ENCODE data around the gene PEPD. TPM values are rescaled to one million over a fixed set of nuclear protein-coding genes. Genes with fewer than 3 reads are reported as not detected.

Gene PEPD
- total RNA-seq, 1 experiment from 2014 or later, result 40.5 TPM

GRCh38 chr19:33446330-33447293, 75.0 kb downstream of the PEPD start:
- no peak for DNase-seq (ENCODE audit: low read depth, low spot score)
- no peak overlapping the region for H3K4me3 ChIP-seq (replicated peaks in 1 of 2; ENCODE audit: low read depth in 1 of 2, low read length in 2 of 2)
- H3K36me3 ChIP-seq (ENCODE audit: control insufficient read depth in 1 of 2, insufficient read depth in 2 of 2, low read length in 2 of 2), result no peaks in the 10 kb centered on the region
- ChIA-PET RAD21 (ENCODE audit: low non-redundant PET in 1 of 2, low total read pairs in 2 of 2, uncharacterized antibody in 2 of 2, unreplicated experiment in 2 of 2) (no interaction called here), CTCF (no interaction called here), POLR2A (no interaction called here)
- H3K9me2 ChIP-seq (ENCODE audit: insufficient read depth), result no peaks in the 10 kb centered on the region
- H3K27me3 ChIP-seq (ENCODE audit: insufficient read depth, low read length), result no peaks in the 10 kb centered on the region
- H3K9me3 ChIP-seq (ENCODE audit: control insufficient read depth in 1 of 2, insufficient read depth in 1 of 2, low read depth in 1 of 2, low read length in 2 of 2), result no peaks in the 10 kb centered on the region
- TF ChIP-seq EZH2phosphoT487 (IDR thresholded peaks at IDR 0.05; ENCODE audit: borderline replicate concordance) (no peak), ZNF274 (IDR thresholded peaks at IDR 0.05; ENCODE audit: low read depth, low read length) (no peak), EZH2 (IDR thresholded peaks at IDR 0.05) (no peak), TCF7L2 (IDR thresholded peaks at IDR 0.05; ENCODE audit: borderline replicate concordance, extremely low read depth, insufficient read depth, insufficient read length) (no peak), RAD21 (IDR thresholded peaks at IDR 0.05; ENCODE audit: low read depth) (no peak), SRF (IDR thresholded peaks at IDR 0.05; ENCODE audit: low read depth) (no peak), SP1 (IDR thresholded peaks at IDR 0.05; ENCODE audit: low read depth) (no peak), CEBPB (IDR thresholded peaks at IDR 0.05; ENCODE audit: low read depth) (no peak), ELF1 (IDR thresholded peaks at IDR 0.05; ENCODE audit: borderline replicate concordance, low read depth) (no peak), CTCF (IDR thresholded peaks at IDR 0.05 in 2 of 3, conservative IDR thresholded peaks at IDR 0.05 in 1 of 3; ENCODE audit: borderline replicate concordance in 1 of 3, insufficient read depth in 1 of 3, low read depth in 2 of 3, low read length in 2 of 3) (no peak), REST (IDR thresholded peaks at IDR 0.05; ENCODE audit: low read depth) (no peak), POLR2A (IDR thresholded peaks at IDR 0.05; ENCODE audit: borderline replicate concordance, extremely low read depth, insufficient read depth, insufficient read length) (no peak)
- no peaks in the 10 kb centered on the region for H4K20me1 ChIP-seq (ENCODE audit: insufficient read depth)
- H3K9ac ChIP-seq (ENCODE audit: low read length), result no peak overlapping the region
- intact Hi-C loops (cut with micrococcal nuclease), result no loop called here
- no peak for ATAC-seq
- H3K4me1 ChIP-seq (ENCODE audit: control insufficient read depth in 1 of 2, insufficient read depth in 2 of 2, low read length in 2 of 2), result no peaks in the 10 kb centered on the region
- no peak overlapping the region for H3K4me2 ChIP-seq (ENCODE audit: low read length)
- H3K79me2 ChIP-seq (ENCODE audit: insufficient read depth, low read length), result no peaks in the 10 kb centered on the region
- no peak overlapping the region for H3K27ac ChIP-seq (ENCODE audit: low read depth, low read length)
- BruUV-seq (replicated peaks), result no TSS peak
- H2AFZ ChIP-seq (ENCODE audit: low read depth, low read length, poor library complexity, severe bottlenecking), result no peak overlapping the region

All from HCT116 (cell line).